GM10266 (cell line): ENCODE data around the gene ACSM6.
"Not testable (repeated sequence)": the region's sequence is repeated elsewhere in the genome, so short reads cannot be mapped to it uniquely, and the experiment has no call there.

ENCODE experiments used
- DNase-seq: peaks from one replicate; pipeline ENCODE4 v3.0.0; 2012; ENCODE audit errors: extremely low spot score
- TF ChIP-seq, protein P1 (sequence below): IDR thresholded peaks from 2 replicates; pipeline ENCODE4 v1.5.1; 2012; ENCODE audit warnings: mild to moderate bottlenecking, low read depth; ENCODE audit not compliant: control insufficient read depth, insufficient read depth; ENCODE audit errors: missing control alignments

The ACSM6 gene

DNA sequence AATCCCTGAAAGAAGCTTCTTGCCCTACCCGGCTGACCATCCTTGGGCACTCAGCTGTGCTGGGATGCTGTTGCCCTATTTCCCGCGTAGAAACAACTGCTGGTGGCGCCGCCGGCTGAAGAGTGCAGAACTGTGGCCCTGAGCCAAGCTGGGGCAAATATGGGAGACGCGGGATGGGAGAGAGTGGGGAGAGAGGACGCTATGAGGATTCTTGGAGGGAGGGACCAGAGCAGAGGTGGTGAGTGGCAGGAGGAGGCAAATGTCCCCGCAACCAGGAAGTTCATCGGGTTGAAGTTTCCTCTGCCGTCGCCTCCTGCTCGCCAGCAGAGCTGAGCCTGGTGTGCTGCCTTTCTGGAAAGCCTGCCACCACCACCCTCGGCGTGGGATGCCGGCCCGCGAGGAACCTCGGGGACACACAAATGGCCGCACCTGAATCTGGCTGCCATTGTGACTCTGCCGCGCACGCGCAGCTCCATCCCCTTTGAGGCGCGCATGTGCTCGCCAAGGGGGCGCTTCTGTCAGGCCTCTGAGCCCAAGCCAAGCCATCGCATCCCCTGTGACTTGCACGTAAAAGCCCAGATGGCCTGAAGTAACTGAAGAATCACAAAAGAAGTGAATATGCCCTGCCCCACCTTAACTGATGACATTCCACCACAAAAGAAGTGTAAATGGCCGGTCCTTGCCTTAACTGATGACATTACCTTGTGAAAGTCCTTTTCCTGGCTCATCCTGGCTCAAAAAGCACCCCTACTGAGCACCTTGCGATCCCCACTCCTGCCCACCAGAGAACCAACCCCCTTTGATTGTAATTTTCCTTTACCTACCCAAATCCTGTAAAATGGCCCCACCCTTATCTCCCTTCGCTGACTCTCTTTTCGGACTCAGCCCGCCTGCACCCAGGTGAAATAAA, 36.9 kb downstream of the ACSM6 start:
- DNase-seq: peak; percentile 64
- TF ChIP-seq, protein P1, sequence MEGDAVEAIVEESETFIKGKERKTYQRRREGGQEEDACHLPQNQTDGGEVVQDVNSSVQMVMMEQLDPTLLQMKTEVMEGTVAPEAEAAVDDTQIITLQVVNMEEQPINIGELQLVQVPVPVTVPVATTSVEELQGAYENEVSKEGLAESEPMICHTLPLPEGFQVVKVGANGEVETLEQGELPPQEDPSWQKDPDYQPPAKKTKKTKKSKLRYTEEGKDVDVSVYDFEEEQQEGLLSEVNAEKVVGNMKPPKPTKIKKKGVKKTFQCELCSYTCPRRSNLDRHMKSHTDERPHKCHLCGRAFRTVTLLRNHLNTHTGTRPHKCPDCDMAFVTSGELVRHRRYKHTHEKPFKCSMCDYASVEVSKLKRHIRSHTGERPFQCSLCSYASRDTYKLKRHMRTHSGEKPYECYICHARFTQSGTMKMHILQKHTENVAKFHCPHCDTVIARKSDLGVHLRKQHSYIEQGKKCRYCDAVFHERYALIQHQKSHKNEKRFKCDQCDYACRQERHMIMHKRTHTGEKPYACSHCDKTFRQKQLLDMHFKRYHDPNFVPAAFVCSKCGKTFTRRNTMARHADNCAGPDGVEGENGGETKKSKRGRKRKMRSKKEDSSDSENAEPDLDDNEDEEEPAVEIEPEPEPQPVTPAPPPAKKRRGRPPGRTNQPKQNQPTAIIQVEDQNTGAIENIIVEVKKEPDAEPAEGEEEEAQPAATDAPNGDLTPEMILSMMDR: peak; percentile 24

- DNase-seq: no peak
- TF ChIP-seq, protein P1: no peak
Measured at GRCh38 chr10:95233377-95234034, 39.5 kb downstream of the ACSM6 start.

DNA sequence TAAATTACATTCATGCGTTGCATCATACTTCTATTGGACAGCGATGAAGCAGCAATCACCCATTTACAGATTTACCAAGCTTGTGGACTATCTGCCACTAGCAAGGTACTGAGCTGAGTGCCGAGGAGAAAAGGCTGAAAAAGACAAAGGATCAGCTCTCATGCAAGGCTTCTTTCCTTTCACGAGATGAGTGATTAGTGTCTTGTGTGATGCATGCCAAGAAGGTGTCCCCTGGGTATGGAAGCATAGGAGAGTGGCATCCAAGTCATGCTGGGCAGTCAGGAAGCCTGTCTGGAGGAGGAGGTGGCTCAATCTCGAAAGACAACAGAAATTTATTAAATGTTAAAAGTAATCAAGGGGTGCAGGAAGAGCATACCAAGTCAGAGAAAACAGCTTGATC, 40.9 kb downstream of the ACSM6 start:
- TF ChIP-seq, protein P1: no peak
- DNase-seq: no peak

DNA sequence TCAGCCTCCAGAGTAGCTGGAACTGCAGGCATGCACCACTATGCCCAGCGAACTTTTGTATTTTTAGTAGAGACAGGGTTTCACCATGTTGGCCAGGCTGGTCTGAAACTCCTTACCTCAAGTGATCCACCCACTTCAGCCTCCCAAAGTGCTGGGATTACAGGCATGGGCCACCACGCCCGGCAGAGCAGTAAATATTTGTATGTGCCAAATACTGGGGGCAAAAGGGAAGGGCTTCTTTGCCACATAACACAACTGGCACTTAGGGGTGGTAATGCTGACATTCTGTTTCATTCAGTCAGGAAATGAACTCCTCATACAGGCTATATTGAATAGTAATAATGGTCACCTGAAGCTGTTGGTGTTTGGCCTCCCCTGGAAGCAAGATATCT, 41.6 kb downstream of the ACSM6 start:
- no peak for DNase-seq
- TF ChIP-seq, protein P1: no peak

- DNase-seq: peak; percentile 20
- TF ChIP-seq, protein P1: no peak
Measured at GRCh38 chr10:95236068-95236903, 42.2 kb downstream of the ACSM6 start.

DNA sequence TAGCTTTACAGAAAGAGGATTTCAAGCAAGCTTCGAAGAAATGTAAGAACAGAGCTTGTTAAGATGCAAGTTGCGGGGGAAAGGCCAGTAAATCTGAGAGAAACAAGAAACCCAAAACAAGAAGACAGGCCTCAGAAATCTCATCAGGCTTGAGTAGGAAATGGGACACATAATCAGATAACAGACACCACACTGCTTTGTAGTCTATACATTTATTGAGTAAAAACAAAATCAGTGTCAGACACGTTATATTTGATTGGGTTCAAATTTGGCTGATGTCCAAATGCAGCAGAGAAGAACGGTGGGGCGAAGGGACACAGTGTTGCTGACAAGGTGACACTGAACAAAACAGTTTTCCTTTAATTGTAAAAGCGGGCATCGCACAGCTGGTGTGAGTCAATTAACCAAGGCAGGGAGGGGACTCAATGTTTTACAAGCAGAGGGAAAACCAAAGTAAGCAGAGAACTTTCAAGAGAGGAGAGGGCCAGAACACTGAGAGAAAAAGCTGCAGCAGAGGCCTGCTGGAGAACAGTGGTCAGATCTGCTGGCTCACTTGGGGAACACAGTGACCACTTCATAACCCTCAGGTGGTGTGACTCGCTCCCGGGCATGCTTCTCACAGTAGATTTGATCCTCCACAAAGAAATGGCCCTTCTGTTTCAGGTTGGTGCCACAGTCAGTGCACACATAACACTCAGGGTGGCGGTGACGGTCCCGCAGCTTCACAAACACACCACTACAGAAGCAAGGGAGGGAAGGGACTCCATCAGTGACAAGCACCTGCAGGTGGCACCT, 43.5 kb downstream of the ACSM6 start:
- TF ChIP-seq, protein P1: no peak
- no peak for DNase-seq

- not testable (repeated sequence) for DNase-seq
Measured at GRCh38 chr10:95240096-95240495, 46.1 kb downstream of the ACSM6 start.
